HL-60/S4 (cell line): ENCODE measurements around the gene PCDHB10.
"Not testable (repeated sequence)": the region's sequence is repeated elsewhere in the genome, so short reads cannot be mapped to it uniquely, and the experiment has no call there.

Experiments used
- in situ Hi-C: fragments of 300-500 bp; cut with MboI; formaldehyde crosslinking; loops from 2 replicates; pipeline ENCODE4 v1.14.3; 2022; ENCODE audit warnings: low sequenced_read_pairs

The PCDHB10 gene

GRCh38 chr5:141234109-141234667 lies 42.0 kb downstream of the PCDHB10 start:
- in situ Hi-C loops = no loop called here

- in situ Hi-C loops = not testable (repeated sequence)
Measured at GRCh38 chr5:141235922-141236321, 43.8 kb downstream of the PCDHB10 start.

- in situ Hi-C loops = no loop called here
Measured at GRCh38 chr5:141236516-141237313, 44.6 kb downstream of the PCDHB10 start.

GRCh38 chr5:141241496-141241895 lies 49.3 kb downstream of the PCDHB10 start:
- in situ Hi-C loops = no loop called here
